AG08396 (cell line): Measurements from ENCODE around the gene SBSN.
"Not testable (repeated sequence)": the region's sequence is repeated elsewhere in the genome, so short reads cannot be mapped to it uniquely, and the experiment has no call there.

Source experiments
- DNase-seq: peaks from one replicate; pipeline ENCODE4 v3.0.0; 2012; ENCODE audit warnings: low spot score, mixed read lengths

Gene SBSN

GRCh38 chr19:35502751-35503150 is 25.4 kb downstream of the SBSN start:
- DNase-seq, result no peak

GRCh38 chr19:35501684-35502083 is 26.4 kb downstream of the SBSN start:
- DNase-seq, result no peak

GRCh38 chr19:35500611-35501010 is 27.5 kb downstream of the SBSN start:
- no peak for DNase-seq

- no peak for DNase-seq
Observed at GRCh38 chr19:35498984-35499527, 29.1 kb downstream of the SBSN start.

GRCh38 chr19:35498220-35498619 is 29.9 kb downstream of the SBSN start:
- no peak for DNase-seq

- DNase-seq, result no peak
Observed at GRCh38 chr19:35497406-35497805, 30.7 kb downstream of the SBSN start.

GRCh38 chr19:35495107-35496064 is 32.7 kb downstream of the SBSN start:
- peak; percentile 88 for DNase-seq

- DNase-seq, result no peak
Observed at GRCh38 chr19:35493971-35494370, 34.1 kb downstream of the SBSN start.

GRCh38 chr19:35491836-35492360 is 36.2 kb downstream of the SBSN start:
- DNase-seq, result no peak

- no peak for DNase-seq
Observed at GRCh38 chr19:35490364-35490763, 37.7 kb downstream of the SBSN start, which contains the start of gene KRTDAP. Gene KRTDAP, minus strand, starts transcription at chr19:35490464. Its CDS starts 22 bp downstream, at chr19:35490442.

GRCh38 chr19:35488677-35489076 is 39.4 kb downstream of the SBSN start:
- no peak for DNase-seq

- DNase-seq, result no peak
Observed at GRCh38 chr19:35487656-35488182, 40.4 kb downstream of the SBSN start.

GRCh38 chr19:35486268-35486708 is 41.8 kb downstream of the SBSN start:
- DNase-seq, result no peak

GRCh38 chr19:35484252-35485036 is 43.7 kb downstream of the SBSN start:
- DNase-seq, result no peak

GRCh38 chr19:35483089-35483488 is 45.0 kb downstream of the SBSN start:
- no peak for DNase-seq

GRCh38 chr19:35478794-35479677 is 49.1 kb downstream of the SBSN start:
- DNase-seq, result no peak

GRCh38 chr19:35476149-35476548 is 52.0 kb downstream of the SBSN start:
- no peak for DNase-seq

GRCh38 chr19:35474594-35474993 is 53.5 kb downstream of the SBSN start:
- not testable (repeated sequence) for DNase-seq

- DNase-seq, result no peak
Observed at GRCh38 chr19:35474104-35474503, 54.0 kb downstream of the SBSN start.
